ENCODE results near the gene SEPTIN3. TPM values are rescaled to one million over a fixed set of nuclear protein-coding genes. Genes with fewer than 3 reads are reported as not detected.

SEPTIN3 gene
- total RNA-seq, 2 experiments from 2014 or later = 1.2 TPM

Other genes starting within 250 kb of the SEPTIN3 start
- 10 to 100 TPM; 25.3 to 27.9 TPM for gene CCDC134, start 168.8 kb upstream of the SEPTIN3 start, total RNA-seq
- 100 to 1,000 TPM; 130 to 135 TPM for gene SREBF2, start 136.3 kb upstream of the SEPTIN3 start, total RNA-seq
- gene SHISA8, start 54.4 kb upstream of the SEPTIN3 start, total RNA-seq = under 1 TPM; 0.30 to 0.70 TPM
- gene TNFRSF13C, start 42.6 kb upstream of the SEPTIN3 start, total RNA-seq = 1 to 10 TPM in 1 of 2 experiments, under 1 TPM in 1; 0.89 to 3.1 TPM
- 10 to 100 TPM; 74.0 to 95.8 TPM for gene CENPM, start 22.3 kb upstream of the SEPTIN3 start, total RNA-seq
- 1 to 10 TPM in 1 of 2 experiments, under 1 TPM in 1; 0.91 to 2.1 TPM for gene WBP2NL, start 29.3 kb downstream of the SEPTIN3 start, total RNA-seq
- gene NAGA, start 101.4 kb downstream of the SEPTIN3 start, total RNA-seq = 10 to 100 TPM; 23.1 to 27.1 TPM
- 1 to 10 TPM; 2.0 to 2.5 TPM for gene PHETA2, start 104.8 kb downstream of the SEPTIN3 start, total RNA-seq
- gene SMDT1, start 110.3 kb downstream of the SEPTIN3 start, total RNA-seq = 10 to 100 TPM; 60.4 to 72.1 TPM
- 10 to 100 TPM; 75.9 to 91.6 TPM for gene NDUFA6, start 121.3 kb downstream of the SEPTIN3 start, total RNA-seq
- gene CYP2D6, start 161.4 kb downstream of the SEPTIN3 start, total RNA-seq = 1 to 10 TPM; 2.3 to 2.5 TPM